ENCODE data around the gene SPATA31D4. TPM values are rescaled to one million over a fixed set of nuclear protein-coding genes. Genes with fewer than 3 reads are reported as not detected.
"Not testable (repeated sequence)": the region's sequence is repeated elsewhere in the genome, so short reads cannot be mapped to it uniquely, and the experiment has no call there.

Gene SPATA31D4
- total RNA-seq, 1 donor from 2014 or later: not detected

DNA sequence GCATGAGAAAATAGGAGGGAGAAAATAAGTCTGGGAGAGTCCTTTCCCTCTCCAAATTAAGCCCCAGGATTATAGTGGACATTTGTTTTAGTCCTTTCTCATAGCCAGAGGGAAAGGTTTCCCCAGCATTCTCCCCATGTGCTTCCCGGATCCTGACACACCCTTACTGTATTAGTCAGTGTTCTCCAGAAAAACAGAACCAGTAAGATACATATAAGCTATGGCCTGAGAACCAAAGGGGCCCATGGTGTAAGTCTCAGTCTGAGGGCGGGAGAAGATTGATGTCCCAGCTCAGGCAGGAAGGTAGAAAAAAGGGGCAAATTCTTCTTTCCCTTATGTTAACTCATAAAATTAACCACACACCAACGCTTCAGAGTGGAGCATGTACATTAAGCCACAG lies 25.6 kb upstream of the SPATA31D4 start:
- intact Hi-C loops (cut with micrococcal nuclease): no loop called here
- no peak overlapping the region for H3K27ac ChIP-seq (replicated peaks)

DNA sequence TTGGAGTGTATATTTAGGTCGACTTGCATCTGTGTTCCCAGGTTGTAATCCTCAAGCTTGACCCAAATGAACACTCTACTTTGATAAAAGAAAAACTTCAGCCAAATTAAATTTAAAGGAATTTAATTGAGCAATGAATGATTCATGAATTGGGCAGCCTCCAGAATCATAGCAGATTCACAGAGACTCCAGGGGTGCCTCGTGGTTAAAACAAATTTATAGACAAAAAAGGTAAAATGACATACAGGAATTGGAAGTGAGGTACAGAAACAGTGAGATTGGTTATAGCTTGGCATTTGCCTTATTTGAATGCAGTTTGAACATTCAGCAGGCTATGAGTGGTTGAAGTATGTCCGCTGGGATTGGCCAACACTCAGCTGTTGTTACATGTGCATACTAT lies 21.6 kb upstream of the SPATA31D4 start:
- intact Hi-C loops (cut with micrococcal nuclease): no loop called here
- Histone ChIP-seq H3K27ac (replicated peaks) (no peak overlapping the region), H3K27me3 (ENCODE audit: low read depth) (peaks cover 26% of the 10 kb centered on the region), H3K4me3 (no peak overlapping the region), H3K9me3 (replicated peaks) (no peaks in the 10 kb centered on the region), H3K4me1 (no peaks in the 10 kb centered on the region), H3K36me3 (no peaks in the 10 kb centered on the region)
- TF ChIP-seq, protein P1, sequence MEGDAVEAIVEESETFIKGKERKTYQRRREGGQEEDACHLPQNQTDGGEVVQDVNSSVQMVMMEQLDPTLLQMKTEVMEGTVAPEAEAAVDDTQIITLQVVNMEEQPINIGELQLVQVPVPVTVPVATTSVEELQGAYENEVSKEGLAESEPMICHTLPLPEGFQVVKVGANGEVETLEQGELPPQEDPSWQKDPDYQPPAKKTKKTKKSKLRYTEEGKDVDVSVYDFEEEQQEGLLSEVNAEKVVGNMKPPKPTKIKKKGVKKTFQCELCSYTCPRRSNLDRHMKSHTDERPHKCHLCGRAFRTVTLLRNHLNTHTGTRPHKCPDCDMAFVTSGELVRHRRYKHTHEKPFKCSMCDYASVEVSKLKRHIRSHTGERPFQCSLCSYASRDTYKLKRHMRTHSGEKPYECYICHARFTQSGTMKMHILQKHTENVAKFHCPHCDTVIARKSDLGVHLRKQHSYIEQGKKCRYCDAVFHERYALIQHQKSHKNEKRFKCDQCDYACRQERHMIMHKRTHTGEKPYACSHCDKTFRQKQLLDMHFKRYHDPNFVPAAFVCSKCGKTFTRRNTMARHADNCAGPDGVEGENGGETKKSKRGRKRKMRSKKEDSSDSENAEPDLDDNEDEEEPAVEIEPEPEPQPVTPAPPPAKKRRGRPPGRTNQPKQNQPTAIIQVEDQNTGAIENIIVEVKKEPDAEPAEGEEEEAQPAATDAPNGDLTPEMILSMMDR (IDR thresholded peaks at IDR 0.05; ENCODE audit: borderline replicate concordance): no peak
- DNase-seq: no peak

More for the DNA sequence above, 25.6 kb upstream of the SPATA31D4 start:
- DNase-seq: no peak
- H3K27me3 ChIP-seq (ENCODE audit: low read depth): peaks cover 28% of the 10 kb centered on the region
- H3K4me3 ChIP-seq: no peak overlapping the region
- no peaks in the 10 kb centered on the region for H3K9me3 ChIP-seq (replicated peaks)
- TF ChIP-seq, protein P1 (IDR thresholded peaks at IDR 0.05; ENCODE audit: borderline replicate concordance): no peak
- no peaks in the 10 kb centered on the region for H3K36me3 ChIP-seq
- no peaks in the 10 kb centered on the region for H3K4me1 ChIP-seq

- H3K36me3 ChIP-seq: no peaks in the 10 kb centered on the region
- intact Hi-C loops (cut with micrococcal nuclease): no loop called here
- peaks cover 6% of the 10 kb centered on the region for H3K27me3 ChIP-seq (ENCODE audit: low read depth)
- no peaks in the 10 kb centered on the region for H3K9me3 ChIP-seq (replicated peaks)
- H3K4me1 ChIP-seq: no peaks in the 10 kb centered on the region
- no peak for DNase-seq
- no peak overlapping the region for H3K4me3 ChIP-seq
- TF ChIP-seq, protein P1 (IDR thresholded peaks at IDR 0.05; ENCODE audit: borderline replicate concordance): no peak
- H3K27ac ChIP-seq (replicated peaks): no peak overlapping the region
These were observed 16.1 kb upstream of the SPATA31D4 start for GRCh38 chr9:81912135-81912534.

GRCh38 chr9:81915801-81916505 lies 12.3 kb upstream of the SPATA31D4 start:
- intact Hi-C loops (cut with micrococcal nuclease): no loop called here
- Histone ChIP-seq H3K4me1 (no peaks in the 10 kb centered on the region), H3K27me3 (ENCODE audit: low read depth) (peaks cover 6% of the 10 kb centered on the region), H3K36me3 (no peaks in the 10 kb centered on the region), H3K27ac (replicated peaks) (no peak overlapping the region), H3K4me3 (no peak overlapping the region), H3K9me3 (replicated peaks) (no peaks in the 10 kb centered on the region)
- no peak for DNase-seq
- TF ChIP-seq, protein P1 (IDR thresholded peaks at IDR 0.05; ENCODE audit: borderline replicate concordance): no peak

GRCh38 chr9:81918507-81918906 lies 9.7 kb upstream of the SPATA31D4 start:
- H3K4me3 ChIP-seq; H3K36me3 ChIP-seq; H3K9me3 ChIP-seq (replicated peaks); DNase-seq; H3K4me1 ChIP-seq; H3K27ac ChIP-seq (replicated peaks); H3K27me3 ChIP-seq (ENCODE audit: low read depth); intact Hi-C loops (cut with micrococcal nuclease): not testable (repeated sequence)

GRCh38 chr9:81930147-81930546 lies 1.9 kb downstream of the SPATA31D4 start:
- H3K27ac ChIP-seq (replicated peaks); DNase-seq; intact Hi-C loops (cut with micrococcal nuclease); H3K9me3 ChIP-seq (replicated peaks); H3K4me3 ChIP-seq; H3K27me3 ChIP-seq (ENCODE audit: low read depth); H3K36me3 ChIP-seq; H3K4me1 ChIP-seq: not testable (repeated sequence)

DNA sequence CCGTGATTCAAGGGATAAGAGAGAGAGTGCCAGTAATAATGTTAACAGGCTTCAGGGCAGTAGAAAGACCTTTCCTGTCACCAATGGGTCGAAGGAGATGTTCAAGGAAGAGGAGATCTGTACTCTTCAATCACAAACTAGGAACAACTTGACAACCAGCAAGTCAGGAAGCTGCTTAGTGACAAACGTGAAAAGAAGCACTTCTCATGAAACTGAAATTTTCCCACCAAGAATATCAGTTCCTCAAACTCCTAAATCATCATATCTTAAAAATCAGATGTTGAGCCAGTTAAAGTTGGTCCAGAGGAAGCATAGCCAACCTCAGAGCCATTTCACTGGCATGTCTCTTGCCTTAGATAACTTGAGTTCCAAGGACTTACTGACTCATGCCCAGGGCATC lies 5.3 kb downstream of the SPATA31D4 start:
- H3K36me3 ChIP-seq; H3K27ac ChIP-seq (replicated peaks); H3K4me3 ChIP-seq; H3K4me1 ChIP-seq; H3K9me3 ChIP-seq (replicated peaks); H3K27me3 ChIP-seq (ENCODE audit: low read depth); DNase-seq; intact Hi-C loops (cut with micrococcal nuclease): not testable (repeated sequence)

GRCh38 chr9:81943393-81943792 lies 15.2 kb downstream of the SPATA31D4 start, which contains the start of gene SPATA31D3:
Gene SPATA31D3, plus strand, starts transcription at chr9:81943500. Its CDS starts 86 bp downstream, at chr9:81943586.
- H3K27me3 ChIP-seq (ENCODE audit: low read depth); H3K27ac ChIP-seq (replicated peaks): not testable (repeated sequence)

DNA sequence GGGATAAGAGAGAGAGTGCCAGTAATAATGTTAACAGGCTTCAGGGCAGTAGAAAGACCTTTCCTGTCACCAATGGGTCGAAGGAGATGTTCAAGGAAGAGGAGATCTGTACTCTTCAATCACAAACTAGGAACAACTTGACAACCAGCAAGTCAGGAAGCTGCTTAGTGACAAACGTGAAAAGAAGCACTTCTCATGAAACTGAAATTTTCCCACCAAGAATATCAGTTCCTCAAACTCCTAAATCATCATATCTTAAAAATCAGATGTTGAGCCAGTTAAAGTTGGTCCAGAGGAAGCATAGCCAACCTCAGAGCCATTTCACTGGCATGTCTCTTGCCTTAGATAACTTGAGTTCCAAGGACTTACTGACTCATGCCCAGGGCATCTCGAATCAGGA lies 20.4 kb downstream of the SPATA31D4 start:
- intact Hi-C loops (cut with micrococcal nuclease); H3K36me3 ChIP-seq; DNase-seq; H3K4me3 ChIP-seq; H3K4me1 ChIP-seq; H3K27me3 ChIP-seq (ENCODE audit: low read depth); H3K9me3 ChIP-seq (replicated peaks); H3K27ac ChIP-seq (replicated peaks): not testable (repeated sequence)

More at GRCh38 chr9:81943393-81943792, 15.2 kb downstream of the SPATA31D4 start, which contains the start of gene SPATA31D3:
- DNase-seq; H3K4me1 ChIP-seq; H3K9me3 ChIP-seq (replicated peaks); intact Hi-C loops (cut with micrococcal nuclease); H3K4me3 ChIP-seq; H3K36me3 ChIP-seq: not testable (repeated sequence)
